Midbrain (tissue), 1 donor: Measurements from ENCODE around the gene LSG1.

Experiments used
- DNase-seq: peaks from one replicate; lab custom pipeline; 2025; lab: John Stamatoyannopoulos, UW

The LSG1 gene

DNA sequence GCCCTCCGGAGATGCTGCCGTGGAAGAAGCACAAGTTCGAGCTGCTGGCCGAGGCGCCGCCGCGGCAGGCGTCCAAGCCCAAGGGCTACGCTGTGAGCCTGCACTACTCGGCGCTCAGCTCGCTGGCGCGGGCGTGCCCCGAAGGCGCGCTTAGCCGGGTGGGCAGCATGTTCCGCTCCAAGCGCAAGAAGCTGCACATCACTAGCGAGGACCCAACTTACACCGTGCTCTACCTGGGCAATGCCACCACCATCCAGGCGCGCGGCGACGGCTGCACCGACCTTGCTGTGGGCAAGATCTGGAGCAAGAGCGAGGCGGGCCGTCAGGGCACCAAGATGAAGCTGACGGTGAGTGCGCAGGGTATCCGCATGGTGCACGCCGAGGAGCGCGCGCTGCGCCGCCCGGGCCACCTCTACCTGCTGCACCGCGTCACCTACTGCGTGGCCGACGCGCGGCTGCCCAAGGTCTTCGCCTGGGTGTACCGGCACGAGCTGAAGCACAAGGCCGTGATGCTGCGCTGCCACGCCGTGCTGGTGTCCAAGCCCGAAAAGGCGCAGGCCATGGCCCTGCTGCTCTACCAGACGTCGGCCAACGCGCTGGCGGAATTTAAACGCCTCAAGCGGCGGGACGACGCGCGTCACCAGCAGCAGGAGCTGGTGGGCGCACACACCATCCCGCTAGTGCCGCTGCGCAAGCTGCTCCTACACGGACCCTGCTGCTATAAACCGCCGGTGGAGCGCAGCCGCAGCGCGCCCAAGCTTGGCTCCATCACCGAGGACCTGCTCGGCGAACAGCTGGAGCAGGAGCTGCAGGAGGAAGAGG, 15.0 kb upstream of the LSG1 start:
- peak; percentile 4 for DNase-seq

DNA sequence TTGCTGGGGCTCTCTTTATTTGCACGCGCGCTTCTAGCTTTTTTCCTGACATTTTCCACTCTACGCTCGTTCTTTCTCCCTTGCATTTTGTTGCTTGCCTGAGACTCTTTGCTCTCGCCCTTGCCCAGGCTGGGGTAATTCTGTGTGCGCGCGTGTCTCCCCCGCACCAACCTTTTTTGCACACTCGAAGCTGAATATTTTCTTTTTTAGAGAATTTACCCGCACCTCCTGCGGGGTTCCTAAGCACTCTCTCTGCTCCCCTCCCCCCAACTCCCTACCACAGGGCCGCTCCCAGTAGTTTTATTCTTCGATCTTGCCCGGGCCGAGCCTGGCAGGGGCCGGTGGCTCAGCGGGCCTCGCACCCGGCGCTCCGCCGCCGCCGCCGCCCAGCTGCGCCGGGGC, 14.4 kb upstream of the LSG1 start:
- DNase-seq = no peak

- DNase-seq = peak; percentile 80
These were observed 13.9 kb upstream of the LSG1 start, which contains the start of gene FAM43A for GRCh38 chr3:194685718-194686413. Gene FAM43A, plus strand, starts transcription at chr3:194685883. Its CDS starts 944 bp downstream, at chr3:194686827.

- no peak for DNase-seq
These were observed 13.2 kb upstream of the LSG1 start for GRCh38 chr3:194685065-194685717.

DNA sequence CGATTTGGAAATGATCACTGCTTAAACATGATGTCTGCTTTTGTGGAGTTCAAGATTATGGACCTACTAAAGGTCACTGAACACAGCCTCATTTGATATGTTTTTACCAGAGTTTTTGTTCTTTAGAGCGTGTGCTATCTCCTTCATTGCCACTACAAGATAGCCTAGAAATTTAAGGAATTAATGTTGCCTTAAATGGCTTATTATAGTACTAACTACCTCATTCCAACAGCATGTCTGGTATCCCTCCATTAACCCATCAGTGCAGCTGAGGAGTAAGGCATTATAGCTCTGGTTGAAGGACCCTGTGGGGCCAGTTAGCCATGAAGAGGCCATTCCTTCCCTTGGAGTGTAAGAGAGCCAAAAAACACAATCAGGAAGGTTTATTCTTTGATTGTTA, 11.4 kb upstream of the LSG1 start:
- DNase-seq = no peak

DNA sequence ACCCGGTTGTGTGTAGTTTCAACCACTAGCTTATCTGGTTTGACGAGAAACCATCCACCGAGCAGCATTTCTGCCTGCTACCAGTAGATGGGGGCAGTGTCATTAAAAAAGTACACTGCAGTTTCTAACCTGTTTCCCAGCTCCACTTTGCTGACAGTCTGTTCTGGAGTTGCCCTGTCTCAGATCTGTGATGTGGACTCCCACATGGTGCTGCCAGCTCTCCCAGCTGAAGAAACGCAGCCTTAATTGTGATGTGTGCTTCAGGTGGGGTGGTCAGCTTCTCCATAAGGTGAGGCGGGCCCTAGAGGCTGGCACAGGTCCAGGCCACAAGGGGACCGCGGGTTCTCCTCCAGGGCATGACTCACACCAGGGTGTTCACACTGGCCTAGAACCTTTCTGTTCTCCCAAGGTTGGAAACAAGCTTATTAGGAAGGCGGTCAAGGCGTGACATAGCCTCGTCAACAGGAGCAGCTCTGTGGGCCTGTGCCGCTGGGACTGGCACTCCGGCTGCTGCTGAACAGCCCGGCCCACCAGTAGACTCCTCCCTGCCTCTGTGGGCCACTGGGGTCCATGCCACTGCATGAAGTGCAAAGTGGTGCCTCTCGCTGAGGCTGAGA, 10.8 kb upstream of the LSG1 start:
- DNase-seq = peak; percentile 81

- DNase-seq = no peak
These were observed 10.2 kb upstream of the LSG1 start for GRCh38 chr3:194682189-194682693.

- no peak for DNase-seq
These were observed 9.1 kb upstream of the LSG1 start for GRCh38 chr3:194680888-194681615.

DNA sequence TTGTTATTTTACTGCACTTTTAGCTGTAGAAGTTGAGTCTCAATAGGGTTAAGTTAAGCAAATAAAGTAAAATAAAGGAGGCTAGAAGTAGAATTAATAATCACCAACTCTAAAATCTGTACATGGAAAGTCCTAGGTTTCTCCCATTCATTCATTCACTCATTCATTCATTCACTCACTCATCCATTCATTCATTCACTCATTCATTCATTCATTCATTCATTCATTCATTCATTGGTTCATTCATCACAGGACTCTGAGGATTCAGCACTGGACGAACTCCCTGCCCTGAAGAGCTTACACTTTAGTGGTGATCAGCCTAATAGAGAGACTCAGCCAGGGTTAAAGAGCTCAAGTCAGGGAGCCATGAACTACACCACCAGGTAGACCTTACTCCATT, 4.5 kb upstream of the LSG1 start:
- no peak for DNase-seq

- DNase-seq = no peak
These were observed 3.7 kb upstream of the LSG1 start for GRCh38 chr3:194675680-194676079.

GRCh38 chr3:194675081-194675640, 3.2 kb upstream of the LSG1 start:
- DNase-seq = no peak

- no peak for DNase-seq
These were observed 1.8 kb upstream of the LSG1 start for GRCh38 chr3:194673761-194674160.

DNA sequence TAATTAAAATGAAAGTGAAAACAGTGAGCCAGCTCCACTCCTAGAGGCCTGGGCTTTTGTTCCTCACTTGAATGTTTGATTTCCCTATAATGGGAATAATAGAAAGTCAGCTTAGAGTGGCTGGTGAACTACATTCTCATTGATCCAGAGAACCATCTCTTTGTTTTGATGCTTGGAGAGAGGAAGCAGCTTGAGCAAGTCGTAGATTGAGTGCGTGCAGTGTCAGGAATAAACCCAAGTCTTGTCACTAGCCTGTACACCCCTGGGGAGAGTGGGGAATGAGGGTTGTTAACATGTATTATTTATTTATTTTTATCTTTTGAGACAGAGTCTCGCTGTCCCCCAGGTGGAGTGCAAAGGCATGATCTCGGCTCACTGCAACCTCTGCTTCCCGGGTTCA, 885 bp upstream of the LSG1 start:
- DNase-seq = no peak

GRCh38 chr3:194671511-194671899, 486 bp downstream of the LSG1 start:
- DNase-seq = peak; percentile 21

- no peak for DNase-seq
These were observed 4.6 kb downstream of the LSG1 start for GRCh38 chr3:194667363-194667762.

DNA sequence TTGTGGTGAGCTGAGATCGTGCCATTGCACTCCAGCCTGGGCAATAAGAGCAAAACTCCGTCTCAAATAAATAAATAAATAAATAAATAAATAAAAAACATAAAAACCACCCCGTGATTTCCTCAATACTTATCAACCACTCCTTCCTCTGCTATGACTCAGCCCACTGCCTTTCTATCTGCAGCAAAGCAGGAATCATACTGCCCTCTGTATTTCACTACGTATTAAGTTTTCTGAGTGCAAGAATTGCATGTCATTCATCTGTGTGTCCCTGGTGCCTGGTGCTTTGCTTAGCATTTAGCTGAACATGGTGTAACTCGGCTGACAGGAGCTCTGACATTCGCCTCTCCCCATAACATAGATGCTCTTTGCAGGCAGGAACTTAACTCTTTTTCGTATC, 7.1 kb downstream of the LSG1 start:
- no peak for DNase-seq

- DNase-seq = no peak
These were observed 10.0 kb downstream of the LSG1 start for GRCh38 chr3:194661946-194662345.

GRCh38 chr3:194661374-194661773, 10.6 kb downstream of the LSG1 start:
- DNase-seq = no peak

DNA sequence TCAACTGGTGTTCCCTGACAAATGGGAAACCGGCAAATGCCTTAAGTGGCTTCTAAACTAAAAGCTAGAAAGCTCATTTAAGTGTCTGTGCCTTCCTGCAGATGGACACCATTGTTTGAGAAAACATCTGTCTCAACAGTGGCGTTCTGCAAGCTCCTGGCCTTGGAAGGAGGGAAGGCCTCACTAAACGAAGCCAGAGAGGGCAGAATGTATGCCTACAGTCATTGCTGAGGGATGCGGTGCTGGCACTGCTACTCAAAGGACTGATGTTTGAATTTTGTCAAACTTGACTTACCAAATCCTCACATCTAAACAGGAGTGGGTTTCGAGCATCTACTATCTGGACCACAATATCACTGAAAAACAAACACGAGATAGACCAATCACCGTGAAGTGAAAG, 12.2 kb downstream of the LSG1 start:
- DNase-seq = no peak

GRCh38 chr3:194658477-194659242, 13.3 kb downstream of the LSG1 start:
- DNase-seq = no peak
